Sigmoid colon (tissue), 4 donors: ENCODE data around the gene RASSF1.

Experiments used
- CTCF ChIP-seq, 4 experiments: fragments of 450-650 bp in 3 of 4; fragments of 200-600 bp in 1 of 4; IDR thresholded peaks; one replicate each; pipeline ENCODE4 v1.5.1; 2016 to 2019; ENCODE audit warnings: antibody characterized with exemption in 4 of 4, mild to moderate bottlenecking in 3 of 4, moderate library complexity in 2 of 4
- EP300 ChIP-seq, 4 donors: sonication (generic); formaldehyde crosslinking; IDR thresholded peaks; one replicate each; pipeline ENCODE4 v1.6.1; 2017; ENCODE audit warnings: antibody characterized with exemption in 4 of 4

- TF ChIP-seq CTCF (IDR thresholded peaks at IDR 0.05) (no peak), EP300 (IDR thresholded peaks at IDR 0.05) (no peak)
Observed at GRCh38 chr3:50358355-50358910, 17.8 kb upstream of the RASSF1 start.
